CMK (cell line): ENCODE measurements around the gene TSPAN18.

Experiments used
- DNase-seq: peaks from one replicate; pipeline ENCODE4 v3.0.0-alpha.2; 2010; ENCODE audit warnings: low read depth

The TSPAN18 gene

GRCh38 chr11:44957776-44958564 lies 231.2 kb downstream of the TSPAN18 start:
- DNase-seq = no peak

DNA sequence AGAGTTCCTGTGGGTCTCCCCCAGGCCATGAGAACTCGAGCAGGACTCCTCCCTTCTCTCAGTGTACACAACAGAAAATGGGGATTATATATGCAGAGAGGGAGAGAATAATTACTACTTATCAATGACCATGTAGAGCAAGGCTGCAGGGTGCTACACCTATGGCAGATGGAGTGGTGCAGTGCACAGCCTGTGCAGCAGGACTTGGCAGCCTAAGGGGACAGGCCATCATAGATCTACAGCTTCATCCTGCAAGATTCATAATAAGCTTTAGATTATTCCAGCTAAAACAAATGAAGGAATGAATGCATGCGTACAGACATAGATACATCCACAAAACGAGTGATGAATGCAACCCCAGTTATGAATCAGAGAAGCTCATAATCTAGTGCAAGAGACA lies 232.3 kb downstream of the TSPAN18 start:
- no peak for DNase-seq

DNA sequence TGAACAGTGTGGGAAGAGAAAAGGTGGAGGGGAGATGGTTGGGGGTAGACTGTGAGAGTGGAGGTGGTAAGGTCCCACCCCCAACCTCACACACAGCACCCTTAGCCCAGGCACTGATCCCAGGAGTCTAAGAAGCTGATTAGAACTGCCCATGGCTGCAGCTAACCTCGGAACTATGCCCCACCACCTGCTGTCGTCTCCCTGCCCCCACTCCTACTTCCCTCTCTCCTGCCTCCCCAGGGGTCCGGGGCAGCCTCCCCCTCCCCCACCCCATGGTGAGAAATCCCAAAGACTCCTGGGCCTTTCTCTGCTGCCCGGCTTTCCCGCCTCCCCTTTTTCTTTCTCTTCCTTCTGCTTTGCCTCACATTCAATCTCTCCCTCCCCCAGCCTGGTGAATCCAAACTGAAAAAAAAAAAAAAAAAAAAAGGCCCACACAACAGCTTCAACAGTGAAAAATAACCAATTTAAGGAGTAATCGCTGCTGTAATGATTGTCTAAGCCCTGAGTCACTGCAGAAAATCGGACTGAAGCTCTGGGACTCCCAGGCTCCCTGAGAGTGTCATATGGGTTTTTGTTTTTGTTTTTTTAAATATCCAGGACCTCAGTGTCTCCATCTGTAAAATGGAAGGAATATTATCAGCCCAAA lies 233.6 kb downstream of the TSPAN18 start:
- DNase-seq = no peak

DNA sequence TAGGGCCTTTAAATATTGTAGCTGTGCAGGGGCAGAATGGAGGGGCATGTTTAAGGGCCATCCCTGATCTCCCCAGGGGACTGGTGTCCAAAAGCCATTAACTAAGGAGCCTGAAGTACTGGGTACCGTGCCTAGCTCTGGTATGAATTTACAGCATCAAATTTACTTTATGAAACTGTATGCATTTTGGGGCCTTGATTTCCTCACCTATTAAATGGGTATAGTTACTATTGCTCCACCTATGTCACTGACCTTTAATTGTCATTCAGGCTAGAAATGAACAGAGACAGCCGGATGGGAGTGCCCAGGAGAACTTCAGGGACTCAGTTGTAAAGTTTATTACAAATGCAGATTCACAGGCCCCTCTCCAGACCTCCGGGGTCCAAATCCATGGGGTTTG lies 235.7 kb downstream of the TSPAN18 start:
- no peak for DNase-seq

GRCh38 chr11:44963136-44963535 lies 236.4 kb downstream of the TSPAN18 start:
- DNase-seq = no peak

DNA sequence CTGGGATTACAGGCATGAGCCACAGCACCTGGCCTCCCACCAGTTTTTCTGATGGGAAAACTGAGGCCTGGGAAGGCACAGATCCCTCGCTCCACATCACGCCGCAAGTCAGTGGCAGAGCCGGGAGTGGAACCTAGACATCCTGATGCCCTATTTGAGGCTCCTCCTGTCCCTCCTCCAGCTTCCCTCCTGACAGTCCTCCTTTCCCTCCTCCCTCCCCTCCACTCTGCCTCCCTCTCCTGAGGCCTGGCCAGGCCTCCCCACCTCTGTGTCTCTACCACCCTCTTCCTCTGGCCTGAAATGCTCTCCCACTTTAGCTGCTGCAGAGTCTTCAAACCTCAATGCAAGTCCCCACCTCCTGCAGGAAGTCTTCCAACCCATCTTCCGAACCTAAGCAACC lies 237.2 kb downstream of the TSPAN18 start:
- DNase-seq = no peak

GRCh38 chr11:44964526-44965209 lies 237.9 kb downstream of the TSPAN18 start:
- no peak for DNase-seq

DNA sequence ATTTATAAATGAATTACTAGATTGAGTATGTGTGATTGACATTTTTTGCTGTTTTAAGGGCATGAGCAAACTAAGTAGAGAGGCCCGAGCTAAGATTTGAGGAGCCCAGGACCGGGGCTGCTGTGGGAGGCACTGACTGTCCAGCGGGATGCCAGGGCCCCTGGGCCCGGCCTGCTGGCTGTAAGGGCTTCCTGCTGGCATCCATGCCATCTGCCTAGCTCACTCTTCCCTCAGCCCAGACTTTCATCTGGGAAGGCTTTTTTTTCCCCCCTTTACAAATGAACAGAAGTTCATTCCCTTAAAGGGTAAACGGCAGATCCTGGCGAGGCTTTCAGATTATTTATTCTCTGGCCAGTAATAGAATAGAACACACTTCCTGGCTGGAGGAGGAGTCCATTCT lies 239.9 kb downstream of the TSPAN18 start:
- DNase-seq = no peak

DNA sequence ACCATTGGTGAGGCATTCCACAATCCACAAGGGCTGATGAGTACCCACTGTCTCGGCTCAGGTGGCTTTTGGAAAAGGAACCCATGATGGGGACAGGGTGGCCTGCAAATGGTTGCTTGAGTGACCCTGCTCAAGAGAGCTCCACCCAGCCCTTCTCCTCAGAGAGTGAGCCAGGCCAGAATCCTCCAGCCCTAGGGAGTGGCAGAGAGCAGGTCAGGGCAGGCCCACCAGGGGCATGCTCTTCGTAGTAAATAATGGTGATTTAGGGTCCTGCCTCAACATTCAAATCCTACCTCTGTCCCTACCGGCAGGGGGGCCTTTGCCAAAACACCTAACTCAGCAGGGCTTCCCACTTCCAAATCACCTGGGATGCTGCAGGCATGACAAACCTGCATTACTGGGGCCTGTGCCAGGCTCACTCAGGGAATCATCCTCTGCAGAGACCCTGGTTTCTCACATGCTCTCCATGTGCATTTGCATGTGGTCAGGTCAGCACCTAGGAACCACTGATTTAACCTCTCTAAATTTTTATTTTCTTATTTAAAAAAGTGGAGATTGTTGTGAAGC lies 241.3 kb downstream of the TSPAN18 start:
- DNase-seq = no peak

- DNase-seq = no peak
Observed at GRCh38 chr11:44968510-44968909, 241.7 kb downstream of the TSPAN18 start.

DNA sequence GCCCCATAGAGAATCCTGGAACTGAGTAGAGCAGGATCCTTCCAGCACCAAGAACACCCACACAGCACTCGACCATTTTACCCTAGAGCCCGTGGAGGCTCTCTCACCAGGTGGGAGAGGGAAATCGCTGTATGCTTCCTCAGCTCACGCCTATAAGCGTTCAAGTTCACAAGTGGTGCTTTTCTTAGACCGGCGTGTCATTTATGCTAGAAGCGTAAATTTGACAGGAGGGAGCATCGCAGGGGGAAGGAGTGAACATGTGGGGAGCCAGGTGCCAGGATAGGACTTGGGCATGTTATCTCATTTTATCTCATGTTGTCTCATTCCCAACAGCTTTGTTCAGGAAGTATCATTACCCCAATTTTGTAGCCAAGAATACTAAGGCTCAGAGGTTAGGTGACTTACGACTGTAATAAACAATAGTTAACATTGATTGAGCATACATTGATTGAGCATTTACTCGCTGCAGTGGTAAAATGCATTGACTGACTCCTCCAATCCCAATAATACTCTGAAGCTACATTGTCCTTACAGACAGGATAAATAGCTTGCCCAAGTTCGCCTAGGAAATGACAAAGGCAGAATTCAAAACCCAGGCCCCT lies 243.0 kb downstream of the TSPAN18 start:
- no peak for DNase-seq

- no peak for DNase-seq
Observed at GRCh38 chr11:44970293-44970692, 243.5 kb downstream of the TSPAN18 start.

- DNase-seq = no peak
Observed at GRCh38 chr11:44971185-44971584, 244.4 kb downstream of the TSPAN18 start.

DNA sequence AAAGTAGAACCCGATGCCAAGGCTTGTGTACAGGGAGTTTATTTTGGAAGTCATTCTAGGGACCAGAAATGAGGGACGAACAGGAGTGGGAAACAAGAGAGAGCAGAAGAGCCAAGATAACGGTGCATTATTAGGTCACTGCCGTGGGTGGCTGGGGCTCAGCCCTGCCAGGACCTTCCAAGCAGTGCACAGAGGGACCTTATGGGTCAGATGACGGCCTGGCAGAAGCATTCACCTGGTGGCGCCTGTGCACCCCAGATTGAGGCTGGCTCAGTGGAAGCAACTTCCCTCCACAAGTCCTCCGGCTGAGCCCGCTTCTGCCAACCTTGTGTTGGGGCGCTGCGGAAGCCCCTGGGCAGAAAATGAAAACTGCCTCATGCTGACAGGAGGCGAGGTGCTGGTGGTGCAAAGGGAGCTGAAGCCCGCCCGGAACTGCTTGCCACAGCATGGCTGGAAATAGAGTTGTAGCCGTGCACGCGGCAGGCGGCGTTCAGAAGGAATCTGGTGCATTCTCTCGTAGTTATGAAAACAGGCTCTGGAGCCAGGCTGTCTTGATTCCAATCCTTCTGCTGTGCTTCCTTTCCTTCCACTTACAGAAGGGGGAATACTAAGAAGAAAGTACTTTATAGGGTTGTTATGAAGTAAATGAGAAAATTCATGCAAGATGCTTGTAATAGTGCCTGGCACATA lies 246.1 kb downstream of the TSPAN18 start:
- DNase-seq = no peak

GRCh38 chr11:44973632-44974401 lies 247.1 kb downstream of the TSPAN18 start:
- no peak for DNase-seq

- no peak for DNase-seq
Observed at GRCh38 chr11:44974402-44975000, 247.7 kb downstream of the TSPAN18 start.

DNA sequence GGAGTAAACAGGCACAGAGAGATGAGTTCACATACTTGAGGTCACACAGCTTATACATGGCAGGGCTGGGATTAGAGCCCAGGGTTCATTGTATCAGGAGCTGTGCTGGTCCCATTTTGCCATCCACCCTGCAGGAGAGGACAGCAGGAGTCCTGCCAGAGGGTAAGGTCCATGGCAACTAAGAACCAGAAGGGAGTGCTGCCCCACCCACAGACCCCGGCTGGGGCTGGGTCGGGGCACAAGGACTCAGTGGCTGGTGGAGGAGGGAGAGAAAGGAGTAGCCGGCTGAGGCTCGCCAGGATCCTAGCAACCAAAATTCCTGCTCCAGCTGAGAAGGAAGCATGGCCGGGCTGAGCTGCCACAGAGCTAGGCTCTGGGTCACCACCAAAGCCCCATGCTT lies 249.8 kb downstream of the TSPAN18 start:
- no peak for DNase-seq

DNA sequence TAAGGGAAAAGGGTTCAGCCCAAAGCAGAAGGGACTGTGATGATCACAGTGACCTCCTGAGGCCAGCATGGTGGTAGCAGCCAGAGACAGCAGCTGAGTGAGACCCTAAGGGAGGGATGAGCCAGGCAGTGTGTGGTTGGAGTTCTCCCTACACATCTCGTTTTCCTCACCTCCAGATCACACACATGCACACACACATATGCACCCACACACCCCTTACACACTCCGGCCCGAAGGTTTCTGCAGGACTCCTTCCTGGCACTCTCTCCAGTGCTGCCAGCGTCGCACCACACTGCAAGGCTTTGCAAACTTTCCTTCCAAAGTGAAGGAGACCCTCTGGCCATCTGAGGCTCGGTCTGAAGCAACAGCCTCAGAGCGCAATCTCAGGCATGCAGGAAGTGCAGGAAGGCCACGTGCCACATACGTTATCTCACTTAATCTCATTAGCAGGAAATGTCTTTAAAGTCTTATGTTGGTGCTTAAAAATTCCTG lies 250.8 kb downstream of the TSPAN18 start:
- no peak for DNase-seq

DNA sequence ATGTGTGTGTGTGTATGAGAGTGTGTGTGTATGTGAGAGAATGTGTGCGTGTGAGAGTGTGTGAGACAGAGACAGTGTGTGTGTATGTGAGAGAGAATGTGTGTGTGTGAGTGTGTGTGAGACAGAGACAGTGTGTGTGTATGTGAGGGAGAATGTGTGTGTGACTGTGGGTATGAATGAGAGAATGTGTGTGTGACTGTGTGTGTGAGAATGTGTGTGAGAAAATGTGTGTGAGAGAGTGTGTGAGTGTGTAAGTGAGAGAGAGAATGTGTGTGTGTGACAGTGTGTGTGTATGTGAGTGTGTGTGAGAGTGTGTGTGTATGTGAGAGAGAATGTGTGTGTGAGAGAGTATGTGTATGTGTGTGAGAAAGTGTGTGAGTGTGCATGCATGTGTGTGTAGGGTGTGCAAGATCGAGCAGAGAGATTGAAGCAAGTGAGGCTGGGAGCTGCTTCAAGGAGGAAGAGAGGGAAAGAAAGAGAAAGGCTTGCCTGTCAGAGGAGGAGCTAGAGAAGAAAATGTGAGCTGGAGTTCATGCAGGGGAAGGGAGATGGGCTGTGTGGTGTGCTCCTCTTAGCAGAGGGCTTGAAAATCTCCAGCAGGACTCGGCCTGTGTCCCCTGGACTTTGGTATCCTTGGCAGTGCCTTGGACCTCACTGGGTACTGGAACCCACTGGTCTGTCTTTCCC lies 251.7 kb downstream of the TSPAN18 start:
- no peak for DNase-seq

DNA sequence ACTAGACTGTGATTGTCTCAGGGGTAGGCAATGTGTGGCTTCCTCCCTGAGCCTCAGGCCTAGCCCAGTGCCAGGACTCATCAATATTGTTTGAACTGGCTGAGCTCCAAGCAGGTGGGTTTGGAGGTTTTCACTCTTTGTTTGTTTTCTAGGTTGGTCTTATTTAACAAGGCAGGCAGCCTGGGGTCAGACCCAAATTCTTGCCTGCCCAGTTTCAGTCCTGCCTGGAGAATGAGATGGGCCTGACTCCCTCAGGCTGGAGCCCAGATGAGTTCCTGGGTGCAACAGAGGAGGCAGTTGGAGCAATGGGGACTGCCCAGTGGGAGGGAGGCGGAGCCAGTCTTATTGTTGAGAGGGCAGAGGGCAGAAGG lies 252.2 kb downstream of the TSPAN18 start:
- no peak for DNase-seq
